Erythroblast (primary cell): Measurements from ENCODE around the gene CDX1.
A peak's percentile ranks its signal among the peaks of the same experiment; 100 is the strongest.

ENCODE experiments used
- DNase-seq, 2 experiments: peaks; one replicate each; lab custom pipeline; 2025; lab: John Stamatoyannopoulos, UW
- GATA1 ChIP-seq: IDR thresholded peaks from 2 replicates; pipeline ENCODE4 v1.6.1; 2011; ENCODE audit warnings: low read depth, mild to moderate bottlenecking, control low read depth, low read length, moderate library complexity
- POLR2A ChIP-seq: IDR thresholded peaks from 2 replicates; pipeline ENCODE4 v1.6.1; 2011; ENCODE audit warnings: mild to moderate bottlenecking, low read length

Gene CDX1

DNA sequence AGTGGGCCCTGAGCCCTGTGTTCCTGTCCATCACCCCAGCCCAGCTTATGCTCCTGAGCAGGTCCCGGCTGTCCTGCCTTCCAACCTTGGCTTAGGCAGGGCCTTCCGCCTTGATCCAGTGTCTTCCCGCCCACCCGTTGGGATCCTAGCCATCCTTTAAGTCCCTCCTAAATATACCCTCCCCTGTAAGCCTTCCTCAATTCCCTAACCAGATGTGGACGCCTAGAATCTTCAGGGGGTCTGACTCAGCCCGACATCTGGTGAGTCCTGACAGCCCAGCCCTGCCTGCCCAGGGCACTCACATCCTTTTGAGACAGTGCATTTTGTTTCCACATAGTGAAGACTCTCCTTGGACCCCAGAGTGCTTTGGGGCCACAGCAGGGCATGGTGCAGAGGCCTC is 47.0 kb downstream of the CDX1 start:
- no peak for DNase-seq
- no peak for TF ChIP-seq GATA1
- TF ChIP-seq POLR2A: no peak

DNA sequence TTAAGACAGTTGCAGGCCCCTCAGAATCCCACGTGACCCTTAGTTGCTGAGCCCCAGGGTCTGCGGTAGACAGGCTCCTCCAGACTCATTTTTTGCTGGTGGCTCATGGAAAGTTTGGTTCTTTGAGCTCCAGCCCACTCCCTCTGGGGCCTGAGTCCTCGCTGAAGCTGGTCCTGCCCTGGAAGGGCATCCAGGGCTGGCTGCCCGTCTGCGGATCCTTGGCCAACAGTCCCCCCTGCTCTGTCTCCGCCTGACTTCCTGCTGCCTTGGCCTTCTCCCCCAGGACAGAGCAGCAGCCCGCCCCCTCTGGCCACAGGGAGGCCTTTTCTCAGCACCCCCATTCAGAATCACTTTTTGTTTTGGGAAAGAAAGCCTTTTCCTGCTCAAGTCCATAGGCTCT is 47.7 kb downstream of the CDX1 start:
- no peak for TF ChIP-seq POLR2A
- no peak for TF ChIP-seq GATA1
- no peak for DNase-seq

DNA sequence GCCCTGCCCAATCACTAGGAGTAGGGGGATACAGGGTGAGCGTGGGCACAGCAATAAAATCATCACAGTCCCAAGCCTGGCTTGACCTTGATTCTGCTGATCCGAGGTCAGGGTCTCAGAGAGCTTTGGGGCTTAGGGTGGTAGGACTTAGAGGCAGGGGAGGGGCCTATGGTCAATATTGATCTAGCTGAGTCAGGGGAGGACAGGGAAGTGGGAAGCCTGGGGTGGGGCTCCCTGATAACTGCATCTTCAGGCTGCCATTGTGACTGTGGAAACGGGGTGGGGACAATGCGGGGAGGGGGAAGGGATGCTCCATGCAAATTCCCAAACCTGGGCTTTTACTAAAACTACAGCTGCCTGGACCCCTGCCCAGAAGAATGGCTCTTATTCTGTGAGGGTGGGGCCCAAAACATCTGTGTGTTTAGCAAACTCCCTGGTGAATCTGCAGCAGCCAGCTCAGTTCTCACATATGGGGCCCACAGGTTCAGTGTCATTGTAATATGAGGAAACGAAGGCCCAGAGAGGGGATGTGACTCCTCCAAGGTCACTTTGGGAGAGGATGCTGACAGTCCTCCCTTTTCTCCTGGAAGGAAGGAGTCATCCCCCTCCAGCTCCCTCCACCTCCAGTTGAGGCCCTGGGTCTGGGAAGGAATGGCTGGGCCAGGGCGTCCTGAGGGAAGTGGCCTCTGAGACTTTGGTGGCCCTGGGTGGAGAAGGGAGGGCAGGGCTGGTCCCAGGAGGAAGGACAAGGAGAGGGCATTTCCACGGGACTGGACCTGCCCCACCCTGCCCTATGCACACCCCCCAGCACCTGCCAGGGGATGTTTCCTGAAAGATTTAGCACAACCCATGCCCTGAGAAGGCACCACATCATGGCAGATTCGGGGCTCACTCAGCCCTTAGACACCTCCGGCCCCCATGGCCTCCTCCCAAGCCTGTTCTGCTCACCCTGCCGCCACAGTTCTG is 49.7 kb downstream of the CDX1 start:
- DNase-seq: no peak
- TF ChIP-seq GATA1 (no peak), POLR2A (no peak)

DNA sequence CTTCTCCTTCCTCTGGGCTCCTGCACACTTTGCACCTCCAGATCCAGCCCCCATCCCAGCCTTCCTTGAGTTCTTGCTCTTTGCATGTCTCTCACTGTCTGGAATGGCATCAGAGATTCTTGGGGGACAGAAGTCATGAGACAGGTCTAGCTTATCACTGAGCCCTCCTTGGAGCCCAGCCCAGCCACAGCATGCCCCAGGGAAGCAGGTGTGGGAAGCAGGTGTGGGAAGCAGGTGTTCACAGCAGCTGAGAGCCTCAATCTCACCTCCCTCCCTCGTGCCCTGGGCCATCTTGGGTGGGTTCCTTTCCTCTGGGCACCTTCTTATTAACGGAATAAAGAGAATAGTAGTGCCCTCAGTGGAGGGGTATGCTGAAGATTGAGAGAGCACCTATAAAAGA is 50.5 kb downstream of the CDX1 start:
- DNase-seq: no peak
- TF ChIP-seq POLR2A: no peak
- no peak for TF ChIP-seq GATA1

DNA sequence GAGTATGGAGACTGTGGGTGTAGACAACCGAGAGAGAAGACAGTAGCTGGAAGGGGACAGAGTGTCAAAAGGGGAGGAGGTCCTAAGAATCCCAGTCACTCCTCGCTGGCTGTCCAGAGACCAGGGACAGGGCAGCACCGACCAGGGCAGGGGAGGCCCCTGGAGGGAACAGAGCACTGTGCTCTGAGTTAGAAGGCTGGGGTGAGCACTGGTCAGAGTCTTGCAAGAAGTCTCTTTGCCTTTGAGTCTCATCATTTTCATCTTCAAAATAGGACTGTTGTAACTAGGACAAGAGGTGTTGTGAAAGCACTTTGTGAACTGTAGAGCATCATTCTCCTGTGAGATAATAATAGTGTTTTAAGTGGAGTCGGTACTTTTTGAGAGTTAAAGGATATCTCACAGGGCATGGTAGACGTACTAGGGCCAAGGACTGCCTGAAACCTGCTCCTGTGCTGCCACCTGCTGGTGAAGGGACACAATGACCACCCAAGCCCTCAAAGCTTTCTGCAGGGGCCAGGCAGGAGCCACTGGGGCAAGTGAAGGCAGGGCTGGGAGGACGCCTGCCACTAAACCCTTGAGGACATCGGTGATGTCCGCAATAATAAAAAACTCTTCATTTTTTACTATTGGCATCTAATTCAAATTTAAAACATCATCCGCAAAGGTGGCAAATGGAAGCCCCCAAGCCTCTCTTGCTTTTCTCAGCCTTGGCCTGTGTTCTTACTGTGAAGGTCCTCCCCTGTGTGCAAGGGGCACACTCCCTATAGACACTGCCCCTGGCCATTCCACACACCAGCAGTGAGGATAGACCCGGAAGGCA is 51.5 kb downstream of the CDX1 start:
- peak; percentile 80 to 91 for DNase-seq
- no peak for TF ChIP-seq GATA1
- no peak for TF ChIP-seq POLR2A

DNA sequence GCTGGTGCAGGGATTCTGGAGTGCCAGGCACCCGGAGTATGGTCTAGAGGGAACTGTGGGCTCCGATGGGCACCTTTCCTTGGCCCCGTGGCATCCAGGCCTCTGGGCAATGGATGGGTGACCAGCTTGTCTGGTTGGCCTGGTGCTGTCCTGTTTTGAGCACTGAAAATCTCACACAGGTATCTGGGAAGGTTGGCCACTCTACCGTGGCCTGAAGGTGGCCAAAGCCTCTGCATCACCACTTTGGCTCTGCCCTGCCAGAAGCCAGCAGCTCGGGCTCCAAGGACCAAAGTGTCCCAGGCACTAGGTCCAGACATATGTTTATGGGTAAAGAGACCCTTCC is 52.1 kb downstream of the CDX1 start:
- DNase-seq: no peak

DNA sequence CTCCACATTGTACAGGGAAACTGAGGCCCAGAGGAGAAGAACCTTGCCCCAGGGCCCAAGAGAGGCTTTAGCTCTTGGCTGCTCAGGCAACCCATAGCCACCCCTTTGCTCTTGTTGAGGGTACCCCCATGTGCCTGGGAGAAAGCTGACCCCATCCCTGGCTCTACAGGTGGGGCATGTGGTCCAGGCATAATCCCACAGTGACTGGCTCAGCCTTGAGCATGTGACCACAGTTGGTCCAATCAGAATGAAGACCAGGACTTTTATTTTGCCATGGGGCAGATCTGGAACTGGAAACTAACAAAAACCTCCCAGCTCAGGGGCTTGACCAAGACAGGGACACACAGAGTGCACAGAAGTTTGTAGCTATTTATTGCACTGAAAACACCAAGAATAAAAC is 52.6 kb downstream of the CDX1 start:
- no peak for DNase-seq
- TF ChIP-seq POLR2A (no peak), GATA1 (no peak)

More for the DNA sequence above, 52.1 kb downstream of the CDX1 start:
- TF ChIP-seq GATA1 (no peak), POLR2A (no peak)

DNA sequence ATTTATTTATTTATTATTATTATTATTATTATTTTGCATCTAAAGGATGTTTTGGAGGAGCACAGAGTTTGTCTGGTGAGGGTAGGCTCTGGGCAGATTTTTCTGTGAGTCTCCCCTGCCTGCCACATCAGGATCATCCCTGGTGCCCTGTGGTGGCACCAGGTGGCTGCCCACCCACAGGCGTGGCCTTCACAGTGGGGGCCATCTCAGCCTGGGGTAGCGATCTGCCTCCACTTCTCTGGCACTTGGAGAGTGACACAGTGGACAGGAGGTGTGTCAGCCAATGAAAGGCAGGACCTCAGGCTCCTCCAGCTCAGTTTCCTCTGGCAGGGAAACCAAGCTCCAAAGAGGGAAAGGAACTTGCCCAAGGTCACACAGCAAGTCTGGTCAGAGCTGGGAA is 53.3 kb downstream of the CDX1 start:
- TF ChIP-seq POLR2A: no peak
- TF ChIP-seq GATA1: no peak
- no peak for DNase-seq

DNA sequence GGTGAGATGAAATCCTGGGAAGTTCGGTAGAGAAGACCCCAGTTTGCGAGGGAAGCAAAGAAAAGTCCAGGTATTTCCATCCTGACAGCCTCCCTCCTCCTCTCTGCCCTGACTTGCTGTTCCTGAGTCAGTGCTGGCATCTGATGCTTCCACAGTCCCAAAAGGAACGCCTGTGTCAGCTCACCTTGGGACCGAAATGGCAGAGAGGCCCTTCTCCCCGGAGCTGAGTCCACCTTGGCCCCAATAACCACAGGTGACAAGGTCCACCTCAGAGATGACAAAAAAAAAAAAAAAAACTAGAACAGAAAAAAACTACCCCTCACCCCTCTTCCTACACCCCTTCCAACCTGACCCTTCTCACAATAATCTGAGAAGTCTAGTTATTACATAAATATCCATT is 54.9 kb downstream of the CDX1 start:
- TF ChIP-seq POLR2A: no peak
- TF ChIP-seq GATA1: no peak
- no peak for DNase-seq

DNA sequence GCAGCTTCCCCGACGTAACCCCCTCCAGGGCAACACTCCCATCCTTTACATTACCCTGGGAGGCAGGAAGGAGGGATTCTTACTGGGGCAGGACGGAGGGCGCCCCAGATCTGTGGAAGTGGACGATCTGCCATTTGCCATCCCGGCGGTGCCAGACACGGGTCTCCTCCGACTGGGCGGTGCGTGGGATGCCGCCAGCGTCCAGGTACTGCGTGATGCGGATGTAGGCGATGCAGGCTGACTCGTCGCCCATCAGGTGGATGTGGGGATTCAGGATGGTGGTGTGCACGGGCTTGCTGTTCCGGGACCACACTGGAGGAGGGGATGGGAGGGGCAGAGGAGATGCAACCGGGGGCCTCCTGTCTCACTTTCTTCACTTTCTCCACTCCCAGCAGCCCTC is 56.3 kb downstream of the CDX1 start:
- no peak for TF ChIP-seq POLR2A
- TF ChIP-seq GATA1: no peak
- no peak for DNase-seq

DNA sequence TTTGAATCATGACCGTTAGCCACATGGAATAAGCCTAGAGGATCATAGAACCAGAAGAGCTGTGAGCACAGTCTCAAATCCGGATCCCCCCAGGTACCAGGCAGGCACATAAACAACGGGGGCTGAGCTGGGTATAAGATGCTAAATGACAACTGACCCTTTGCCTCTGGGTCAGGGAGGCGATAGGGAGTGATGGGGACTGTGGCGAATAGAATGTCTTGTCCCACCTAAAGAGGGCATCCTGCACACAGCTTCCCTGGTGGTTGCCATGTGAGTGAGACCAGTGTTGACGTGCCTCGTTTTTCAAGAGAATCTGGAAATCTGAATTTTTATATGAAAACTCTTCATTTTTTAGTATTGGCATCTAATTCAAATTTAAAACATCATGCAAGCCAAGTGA is 56.9 kb downstream of the CDX1 start:
- no peak for DNase-seq
- TF ChIP-seq POLR2A (no peak), GATA1 (no peak)

DNA sequence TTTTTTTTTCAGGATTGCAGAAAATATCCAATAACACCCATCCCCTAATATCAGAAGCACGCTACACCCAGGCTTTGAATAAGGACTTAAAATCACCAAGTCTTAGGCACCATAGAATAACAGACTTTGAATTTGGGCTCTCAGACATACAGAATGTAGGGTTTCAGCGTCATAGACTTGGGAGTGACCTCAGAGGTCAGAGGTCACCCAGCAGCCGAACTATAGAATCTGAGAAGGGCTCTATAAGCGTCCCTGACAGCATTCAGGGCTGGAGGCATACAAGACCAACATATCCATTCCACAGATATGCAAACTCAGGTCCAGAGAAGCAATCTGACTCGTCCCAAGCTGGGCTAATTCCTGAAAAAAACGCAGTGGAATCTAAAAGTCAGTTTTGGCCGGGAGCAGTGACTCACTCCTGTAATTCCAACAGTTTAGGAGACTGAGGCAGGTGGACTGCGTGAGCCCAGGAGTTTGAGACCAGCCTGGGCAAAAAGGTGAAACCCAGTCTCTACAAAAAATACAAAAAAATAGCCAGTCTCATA is 58.0 kb downstream of the CDX1 start:
- no peak for DNase-seq
- TF ChIP-seq POLR2A (no peak), GATA1 (no peak)

DNA sequence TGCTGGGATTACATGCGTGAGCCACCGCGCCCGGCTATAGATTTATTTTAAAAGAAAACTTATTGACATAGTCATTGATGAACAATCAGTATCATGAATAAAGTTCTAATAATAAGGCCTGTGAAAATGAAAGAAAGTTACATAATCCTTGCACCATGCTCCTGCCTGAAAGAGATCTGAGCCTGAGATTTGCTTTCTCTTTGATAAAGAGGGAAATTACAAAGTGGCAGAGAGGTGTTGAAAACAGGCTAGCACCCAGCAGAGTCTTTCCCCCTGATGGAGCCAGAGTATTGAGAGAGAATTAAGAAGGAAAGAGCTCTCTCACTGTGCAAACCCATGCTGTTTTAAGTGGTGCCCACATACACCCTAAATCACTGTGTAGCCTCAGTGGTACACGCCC is 60.5 kb downstream of the CDX1 start:
- DNase-seq: no peak
- no peak for TF ChIP-seq GATA1
- no peak for TF ChIP-seq POLR2A

DNA sequence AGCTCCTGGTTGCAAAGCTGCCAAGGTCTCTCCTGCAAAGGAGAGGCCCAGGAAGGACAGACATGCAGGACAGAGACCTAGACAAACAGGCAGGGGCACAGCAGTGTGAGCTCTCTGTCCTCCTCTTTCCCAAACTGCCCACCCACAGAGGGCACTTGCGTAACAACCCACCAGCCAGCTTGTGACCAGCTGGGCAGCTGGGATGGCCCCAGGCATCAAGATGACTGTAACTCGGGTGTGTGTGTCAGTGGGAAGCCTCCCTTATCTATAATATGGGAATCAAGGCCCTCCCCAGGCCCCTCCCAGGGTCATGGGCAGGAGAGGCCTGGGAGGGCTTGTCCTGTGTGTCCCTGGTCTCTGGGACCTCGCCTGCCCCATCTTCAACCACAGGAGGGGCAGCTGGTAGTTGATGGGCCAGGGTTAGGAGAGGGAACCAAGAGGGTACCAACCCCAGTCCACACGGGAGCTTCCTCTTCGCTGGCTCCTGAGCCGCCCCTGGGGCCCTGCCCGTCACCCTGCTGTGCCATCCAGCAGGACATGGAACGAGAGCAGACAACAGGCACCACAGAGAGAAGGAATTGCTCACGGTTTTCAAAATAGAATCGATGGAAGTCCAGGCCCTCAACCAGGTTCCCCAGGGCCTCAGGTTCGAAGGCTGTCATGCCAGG is 61.2 kb downstream of the CDX1 start:
- no peak for DNase-seq
- no peak for TF ChIP-seq POLR2A
- TF ChIP-seq GATA1: no peak
